ENCODE results near the gene SLC46A3.

DNA sequence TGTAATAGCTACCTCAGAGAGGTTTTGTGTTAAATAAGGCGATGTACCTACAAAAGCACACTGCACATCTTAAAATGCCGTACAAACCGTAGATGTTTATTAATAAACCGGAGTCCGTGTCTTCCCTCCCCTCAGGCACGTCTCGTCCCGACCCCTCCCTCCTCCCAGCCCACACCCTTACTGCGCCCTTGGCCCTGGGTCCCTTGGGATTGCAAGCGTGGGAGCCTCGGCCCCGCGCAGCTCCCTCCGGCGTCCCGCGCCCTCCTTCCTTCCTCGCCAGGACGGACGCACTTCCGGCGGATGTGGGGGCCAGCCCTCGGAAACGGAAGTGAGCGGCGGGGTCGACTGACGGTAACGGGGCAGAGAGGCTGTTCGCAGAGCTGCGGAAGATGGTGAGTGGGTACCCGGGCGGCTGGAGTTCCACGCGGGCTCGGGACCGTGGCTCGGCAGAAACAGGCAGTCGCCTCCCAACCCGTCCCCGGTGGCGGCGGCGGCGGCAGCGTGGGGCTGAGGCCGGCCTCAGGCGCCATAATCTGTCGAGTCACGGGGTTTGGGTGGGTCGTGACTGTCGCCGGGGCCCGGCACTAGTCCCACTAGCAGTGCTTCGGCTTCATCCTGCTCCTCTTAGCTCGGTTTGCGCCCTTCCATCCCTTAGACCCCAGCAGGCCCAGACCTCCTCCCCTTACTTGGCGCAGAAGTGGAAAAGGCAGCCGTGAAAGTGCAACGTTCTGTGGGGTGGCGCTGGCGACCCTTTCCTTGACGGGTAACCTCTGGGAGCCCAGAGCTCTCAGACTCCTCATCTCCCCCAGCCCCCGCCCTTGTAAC, 59.8 kb downstream of the SLC46A3 start, which contains the start of gene POMP:
- TF ChIP-seq, protein P1, sequence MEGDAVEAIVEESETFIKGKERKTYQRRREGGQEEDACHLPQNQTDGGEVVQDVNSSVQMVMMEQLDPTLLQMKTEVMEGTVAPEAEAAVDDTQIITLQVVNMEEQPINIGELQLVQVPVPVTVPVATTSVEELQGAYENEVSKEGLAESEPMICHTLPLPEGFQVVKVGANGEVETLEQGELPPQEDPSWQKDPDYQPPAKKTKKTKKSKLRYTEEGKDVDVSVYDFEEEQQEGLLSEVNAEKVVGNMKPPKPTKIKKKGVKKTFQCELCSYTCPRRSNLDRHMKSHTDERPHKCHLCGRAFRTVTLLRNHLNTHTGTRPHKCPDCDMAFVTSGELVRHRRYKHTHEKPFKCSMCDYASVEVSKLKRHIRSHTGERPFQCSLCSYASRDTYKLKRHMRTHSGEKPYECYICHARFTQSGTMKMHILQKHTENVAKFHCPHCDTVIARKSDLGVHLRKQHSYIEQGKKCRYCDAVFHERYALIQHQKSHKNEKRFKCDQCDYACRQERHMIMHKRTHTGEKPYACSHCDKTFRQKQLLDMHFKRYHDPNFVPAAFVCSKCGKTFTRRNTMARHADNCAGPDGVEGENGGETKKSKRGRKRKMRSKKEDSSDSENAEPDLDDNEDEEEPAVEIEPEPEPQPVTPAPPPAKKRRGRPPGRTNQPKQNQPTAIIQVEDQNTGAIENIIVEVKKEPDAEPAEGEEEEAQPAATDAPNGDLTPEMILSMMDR (conservative IDR thresholded peaks at IDR 0.05; ENCODE audit: low read depth, low read length) = no peak
- TF ChIP-seq EZH2 (IDR thresholded peaks at IDR 0.05; ENCODE audit: low read length, unreplicated experiment) = no peak

All from PC-3 (cell line).